BE2C (cell line): ENCODE data around the gene UNC5B.
A peak's percentile ranks its signal among the peaks of the same experiment; 100 is the strongest.

ENCODE experiments used
- DNase-seq: peaks from one replicate; pipeline ENCODE4 v3.0.0-alpha.2; 2020
- H3K27me3 ChIP-seq: fragments of 250-450 bp; sonication (Bioruptor Pico); 2 replicates; pipeline ENCODE4 v1.5.1; 2020; ENCODE audit warnings: mild to moderate bottlenecking
- H3K36me3 ChIP-seq: fragments of 250-450 bp; sonication (Bioruptor Pico); 2 replicates; pipeline ENCODE4 v1.5.1; 2020; ENCODE audit warnings: mild to moderate bottlenecking
- H3K4me1 ChIP-seq: fragments of 250-450 bp; sonication (Bioruptor Pico); 2 replicates; pipeline ENCODE4 v1.5.1; 2020
- H3K4me3 ChIP-seq: 2 replicates; pipeline ENCODE4 v1.5.1; 2011; ENCODE audit warnings: low read depth, low read length
- H3K9me3 ChIP-seq: fragments of 250-450 bp; sonication (Bioruptor Pico); 2 replicates; pipeline ENCODE4 v1.5.1; 2020
- CTCF ChIP-seq: IDR thresholded peaks from 2 replicates; pipeline ENCODE4 v1.5.1; 2012; ENCODE audit warnings: mild to moderate bottlenecking, low read depth, low read length

The UNC5B gene

GRCh38 chr10:71222601-71223346 lies 10.4 kb downstream of the UNC5B start:
- peak; percentile 88 for DNase-seq
- H3K9me3 ChIP-seq: no peaks in the 10 kb centered on the region
- TF ChIP-seq CTCF: peak; percentile 52
- peak overlapping the region; percentile 17; the same call in 1 of the 2 replicates for H3K4me3 ChIP-seq
- peaks cover 54% of the 10 kb centered on the region for H3K4me1 ChIP-seq
- peaks cover 62% of the 10 kb centered on the region for H3K36me3 ChIP-seq
- H3K27me3 ChIP-seq: no peaks in the 10 kb centered on the region

DNA sequence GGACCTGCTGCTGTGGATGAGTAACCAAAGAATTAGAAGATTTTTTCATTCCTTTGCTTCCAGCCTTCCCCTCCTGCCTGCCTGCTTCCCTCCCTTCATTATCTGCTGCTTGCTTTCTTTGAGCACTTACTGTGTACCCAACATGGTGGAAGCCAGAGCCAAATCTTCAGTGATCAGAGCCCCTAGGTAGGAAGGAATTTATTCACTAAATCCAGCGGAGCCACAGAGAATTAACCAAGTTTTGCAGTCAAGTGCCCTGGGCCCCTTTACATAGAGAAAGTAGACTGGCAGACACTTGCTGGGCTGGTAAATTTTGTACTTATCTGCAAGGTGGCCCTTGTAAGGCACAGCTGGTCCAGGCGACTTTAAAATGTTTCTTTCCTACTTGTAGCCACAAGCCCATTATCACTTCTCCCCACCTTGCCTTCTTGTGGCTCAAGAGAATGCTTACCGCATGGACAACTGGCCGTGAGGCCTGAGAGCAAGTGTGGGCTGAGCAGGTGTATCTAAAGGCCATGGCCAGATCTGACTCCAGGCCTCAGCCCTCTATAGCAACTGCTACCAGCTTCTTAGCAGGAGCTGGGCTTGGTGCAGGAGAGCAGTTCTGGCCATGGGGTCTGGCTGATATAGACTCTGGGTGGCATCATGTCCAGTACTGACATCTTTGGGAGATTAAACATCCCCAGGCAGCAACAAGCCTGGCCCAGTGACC lies 11.1 kb downstream of the UNC5B start:
- H3K27me3 ChIP-seq: no peaks in the 10 kb centered on the region
- TF ChIP-seq CTCF: no peak
- no peak overlapping the region for H3K4me3 ChIP-seq
- peaks cover 58% of the 10 kb centered on the region for H3K36me3 ChIP-seq
- DNase-seq: no peak
- H3K9me3 ChIP-seq: no peaks in the 10 kb centered on the region
- H3K4me1 ChIP-seq: peaks cover 51% of the 10 kb centered on the region

- DNase-seq: no peak
- no peak for TF ChIP-seq CTCF
- Histone ChIP-seq H3K9me3 (no peaks in the 10 kb centered on the region), H3K4me1 (peaks cover 61% of the 10 kb centered on the region), H3K27me3 (no peaks in the 10 kb centered on the region), H3K36me3 (peaks cover 42% of the 10 kb centered on the region), H3K4me3 (no peak overlapping the region)
Measured at GRCh38 chr10:71225291-71226058, 13.1 kb downstream of the UNC5B start.

GRCh38 chr10:71228875-71229675 lies 16.7 kb downstream of the UNC5B start:
- no peaks in the 10 kb centered on the region for H3K9me3 ChIP-seq
- TF ChIP-seq CTCF: no peak
- H3K4me1 ChIP-seq: peaks cover 64% of the 10 kb centered on the region
- DNase-seq: no peak
- H3K36me3 ChIP-seq: peaks cover 30% of the 10 kb centered on the region
- no peak overlapping the region for H3K4me3 ChIP-seq
- H3K27me3 ChIP-seq: no peaks in the 10 kb centered on the region

DNA sequence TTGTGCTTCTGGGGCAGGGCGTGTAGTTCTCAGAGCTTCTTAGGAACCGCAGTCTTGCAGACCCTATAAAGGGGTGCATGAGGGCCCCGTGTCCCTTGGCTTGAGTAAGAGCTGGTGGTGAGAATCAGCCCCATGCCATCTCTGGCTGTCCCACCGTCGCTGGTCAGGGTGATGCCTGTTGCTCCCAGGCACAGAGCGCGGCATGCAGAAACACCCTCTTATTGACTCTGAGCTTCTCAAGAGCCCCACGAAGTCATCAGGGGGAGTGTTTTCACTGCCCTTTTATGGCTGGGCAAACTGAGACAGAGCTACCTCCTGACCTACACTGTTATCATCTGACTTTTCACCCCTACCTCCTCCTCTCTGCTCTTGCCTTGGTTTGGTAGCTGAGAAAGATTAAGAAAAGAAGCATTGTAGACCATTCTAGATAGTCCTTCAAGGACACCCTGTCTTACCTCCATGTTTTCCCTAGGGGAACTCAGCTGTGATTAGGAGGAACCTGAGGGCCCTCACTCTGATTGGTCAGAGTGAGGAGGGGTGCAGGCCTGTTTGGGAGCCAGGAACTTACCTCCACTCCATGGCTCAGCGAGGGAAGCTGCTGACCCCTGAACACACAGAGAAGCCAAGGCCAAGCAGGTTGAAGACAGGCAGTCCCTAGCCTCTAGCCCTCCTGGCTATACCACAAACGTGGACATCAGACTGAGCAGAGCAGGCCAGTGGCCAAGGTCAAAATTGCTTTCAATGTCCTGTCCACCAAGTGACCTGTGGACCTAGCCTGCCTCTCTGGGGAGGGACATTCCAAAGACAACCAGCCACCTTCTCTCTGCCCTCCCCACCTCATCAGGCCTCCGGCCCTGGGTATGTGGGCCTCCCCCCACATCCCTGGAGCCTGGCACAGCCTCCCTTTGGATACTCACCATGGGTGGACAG lies 17.6 kb downstream of the UNC5B start:
- Histone ChIP-seq H3K9me3 (no peaks in the 10 kb centered on the region), H3K4me1 (peaks cover 66% of the 10 kb centered on the region), H3K27me3 (no peaks in the 10 kb centered on the region), H3K4me3 (no peak overlapping the region), H3K36me3 (peaks cover 24% of the 10 kb centered on the region)
- no peak for DNase-seq
- no peak for TF ChIP-seq CTCF
